ENCODE data around the gene PFDN1. TPM values are rescaled to one million over a fixed set of nuclear protein-coding genes. Genes with fewer than 3 reads are reported as not detected.

The PFDN1 gene
- total RNA-seq, 8 experiments from 2014 or later = 51.1 to 98.2 (median 59.4) TPM

DNA sequence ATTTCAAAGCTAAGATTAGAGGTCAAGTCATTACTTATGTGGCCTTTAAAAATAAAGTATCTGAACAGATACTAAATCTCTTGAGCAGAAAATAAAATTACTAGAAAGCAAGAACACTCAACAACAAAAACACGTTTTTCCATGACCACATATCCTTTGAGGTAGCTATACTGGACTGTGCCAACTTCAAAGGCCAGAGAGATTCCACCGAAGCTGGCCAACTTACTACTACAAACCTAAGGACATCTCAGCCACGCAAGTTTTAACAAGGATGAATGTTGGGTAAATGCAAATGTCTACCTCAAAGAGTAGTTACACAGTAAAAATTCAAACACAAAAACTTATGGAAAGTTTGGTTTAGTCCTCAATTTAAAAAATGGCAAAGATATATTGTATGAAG, 18.9 kb downstream of the PFDN1 start:
- H3K4me3 ChIP-seq = no peak overlapping the region
- no peak for ATAC-seq (replicated peaks in 6 of 8)
- in situ Hi-C loops (cut with MboI; ENCODE audit: low pct_unique_long_range_greater_than_20kb in 2 of 9, low sequenced_read_pairs in 9 of 9, unreplicated experiment in 9 of 9) = no loop called here
- WGBS, 10 experiments = 80 to 100% (median 88%) methylated on average over 1 to 3 of the region's 3 CpGs; no CpG with 5 or more reads in 2 of the 10 experiments
- H3K27ac ChIP-seq = no peak overlapping the region
- H3K4me1 ChIP-seq (replicated peaks in 1 of 2) = no peaks in the 10 kb centered on the region

DNA sequence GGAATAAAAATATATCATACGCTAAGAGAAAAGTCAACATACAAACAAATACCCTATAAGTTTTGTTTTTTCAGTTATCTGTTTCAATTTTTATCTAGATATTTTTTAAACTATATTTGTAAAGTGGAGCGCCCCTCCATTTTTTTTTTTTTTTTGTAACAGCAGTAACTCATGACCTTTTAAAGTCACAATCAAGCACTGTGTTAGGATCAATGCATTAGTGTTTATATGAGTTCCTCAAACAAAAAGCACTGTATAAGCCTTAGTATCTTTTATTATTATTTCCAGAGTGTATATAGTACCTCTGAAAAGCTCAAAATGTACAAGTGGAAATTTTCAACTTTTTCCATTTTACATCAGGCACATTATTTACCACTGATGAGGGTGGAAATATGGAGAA, 20.6 kb downstream of the PFDN1 start:
- 93 to 100% (median 98%) methylated on average over 2 of the region's 2 CpGs; no CpG with 5 or more reads in 1 of the 10 experiments for WGBS, 10 experiments
- in situ Hi-C loops (cut with MboI; ENCODE audit: low pct_unique_long_range_greater_than_20kb in 2 of 9, low sequenced_read_pairs in 9 of 9, unreplicated experiment in 9 of 9) = no loop called here
- Histone ChIP-seq H3K4me1 (replicated peaks in 1 of 2) (no peaks in the 10 kb centered on the region), H3K27ac (no peak overlapping the region), H3K4me3 (no peak overlapping the region)
- no peak for ATAC-seq (replicated peaks in 6 of 8)

DNA sequence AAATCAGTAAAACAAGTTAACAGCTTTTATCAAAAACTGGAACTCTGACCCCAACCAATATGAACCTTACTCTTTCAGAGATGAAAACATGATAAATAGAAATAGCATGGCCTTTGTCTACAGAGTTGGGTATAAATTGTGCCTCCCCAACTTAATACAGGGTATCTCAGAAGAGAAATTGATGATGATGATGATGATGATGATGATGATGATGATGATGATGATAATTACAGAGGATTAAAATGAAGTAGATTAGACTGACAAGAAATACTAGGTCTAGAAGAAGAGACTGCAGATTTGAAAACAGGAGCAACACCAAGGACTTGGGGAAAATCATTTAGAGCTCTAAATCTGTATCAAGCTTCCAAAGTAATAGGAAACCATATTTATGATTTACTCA, 27.1 kb downstream of the PFDN1 start:
- Histone ChIP-seq H3K27ac (no peak overlapping the region), H3K4me3 (no peak overlapping the region), H3K4me1 (replicated peaks in 1 of 2) (no peaks in the 10 kb centered on the region)
- no peak for ATAC-seq (replicated peaks in 6 of 8)
- in situ Hi-C loops (cut with MboI; ENCODE audit: low pct_unique_long_range_greater_than_20kb in 2 of 9, low sequenced_read_pairs in 9 of 9, unreplicated experiment in 9 of 9) = no loop called here

DNA sequence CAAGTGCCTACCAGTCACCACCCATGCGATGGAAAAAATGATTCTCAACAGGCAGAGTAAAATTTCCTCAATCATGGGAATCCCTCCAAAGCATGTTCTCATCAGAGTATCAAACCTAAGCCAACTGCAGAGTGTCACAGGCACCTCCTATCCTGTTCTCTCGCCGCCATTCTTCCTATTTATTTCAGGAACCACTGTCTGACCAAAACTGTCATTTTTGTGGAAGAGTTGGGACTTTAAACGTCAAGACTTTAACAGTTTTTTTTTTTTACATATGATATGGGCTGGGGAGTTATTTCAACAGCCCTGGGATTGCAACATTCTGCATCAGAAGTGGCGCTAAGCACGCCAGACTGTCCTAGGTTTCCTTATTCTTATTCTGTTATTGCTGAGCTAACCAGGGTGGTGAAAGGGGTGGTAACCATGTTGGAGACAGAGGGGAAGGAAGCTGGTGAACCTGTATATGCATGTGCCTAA, 29.5 kb downstream of the PFDN1 start:
- Histone ChIP-seq H3K27ac (no peak overlapping the region), H3K4me1 (replicated peaks in 1 of 2) (no peaks in the 10 kb centered on the region), H3K4me3 (no peak overlapping the region)
- WGBS, 10 experiments = 40 to 100% (median 96%) methylated on average over 1 to 6 of the region's 6 CpGs; no CpG with 5 or more reads in 1 of the 10 experiments
- in situ Hi-C loops (cut with MboI; ENCODE audit: low pct_unique_long_range_greater_than_20kb in 2 of 9, low sequenced_read_pairs in 9 of 9, unreplicated experiment in 9 of 9) = no loop called here
- ATAC-seq (replicated peaks in 6 of 8) = no peak

DNA sequence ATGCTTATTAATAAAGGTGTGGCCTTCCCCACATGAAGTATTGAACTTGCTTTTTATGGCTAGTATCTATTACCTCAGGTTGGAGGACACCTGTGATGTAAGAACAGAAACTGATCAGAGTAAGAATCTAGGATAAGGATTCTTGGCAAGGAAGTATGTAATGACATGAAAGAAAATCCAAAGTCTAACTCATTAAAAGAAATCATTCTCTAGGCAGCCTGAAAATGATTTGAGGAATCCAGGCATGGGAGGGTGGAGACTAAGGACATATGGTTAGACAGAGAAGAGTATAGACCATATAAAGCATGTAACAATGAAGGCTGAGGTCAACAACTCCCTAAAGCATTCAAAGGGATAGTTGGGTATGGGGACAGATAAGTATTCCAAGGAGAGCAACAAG, 32.9 kb downstream of the PFDN1 start:
- no peak for ATAC-seq (replicated peaks in 6 of 8)
- Histone ChIP-seq H3K27ac (no peak overlapping the region), H3K4me3 (no peak overlapping the region), H3K4me1 (replicated peaks in 1 of 2) (no peaks in the 10 kb centered on the region)
- in situ Hi-C loops (cut with MboI; ENCODE audit: low pct_unique_long_range_greater_than_20kb in 2 of 9, low sequenced_read_pairs in 9 of 9, unreplicated experiment in 9 of 9) = no loop called here

DNA sequence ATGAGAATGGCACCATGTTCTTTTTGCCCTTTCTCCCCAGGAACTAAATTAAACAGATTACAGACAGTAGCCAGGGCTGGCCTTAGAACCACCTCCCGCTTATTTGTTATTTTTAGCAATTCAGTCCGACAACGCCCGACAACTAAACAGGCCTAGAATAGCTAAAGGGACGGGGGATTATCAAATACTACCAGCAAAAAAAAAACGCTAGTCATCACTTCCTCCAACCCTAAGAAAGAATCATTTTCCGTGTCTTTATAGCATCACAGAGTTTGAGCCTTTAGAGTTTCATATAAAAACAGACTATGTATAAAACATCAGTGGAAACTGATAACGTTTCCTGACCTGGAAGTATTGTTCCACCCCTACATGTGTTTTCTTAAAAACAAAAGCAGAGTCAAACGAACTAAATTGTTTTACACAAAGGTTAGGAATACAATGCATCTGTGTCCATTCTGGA, 35.3 kb downstream of the PFDN1 start:
- H3K4me3 ChIP-seq = no peak overlapping the region
- H3K27ac ChIP-seq = no peak overlapping the region
- in situ Hi-C loops (cut with MboI; ENCODE audit: low pct_unique_long_range_greater_than_20kb in 2 of 9, low sequenced_read_pairs in 9 of 9, unreplicated experiment in 9 of 9) = no loop called here
- H3K4me1 ChIP-seq (replicated peaks in 1 of 2) = no peaks in the 10 kb centered on the region
- 50 to 81% (median 78%) methylated on average over 1 to 9 of the region's 9 CpGs for WGBS, 10 experiments
- ATAC-seq (replicated peaks in 6 of 8) = peak in 2 of 8 experiments; percentile 51 to 83

DNA sequence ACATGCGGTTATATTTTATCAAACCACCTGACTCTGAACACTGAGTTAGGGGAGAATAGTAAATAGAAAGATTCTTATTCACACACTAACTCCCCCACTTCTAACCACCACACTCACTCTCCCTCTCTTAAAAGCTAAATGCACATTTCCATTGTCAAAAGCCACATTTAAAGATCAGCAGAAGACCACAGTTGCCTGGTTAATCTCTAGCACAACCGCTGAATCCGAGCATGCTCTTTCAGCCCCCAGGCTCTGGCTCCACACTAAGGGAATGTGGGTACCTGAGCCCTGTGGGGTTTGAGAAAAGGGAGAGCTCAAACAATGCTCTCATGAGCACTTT, 35.7 kb downstream of the PFDN1 start:
- Histone ChIP-seq H3K27ac (no peak overlapping the region), H3K4me3 (no peak overlapping the region), H3K4me1 (replicated peaks in 1 of 2) (no peaks in the 10 kb centered on the region)
- WGBS, 10 experiments = 67 to 100% (median 97%) methylated on average over 1 to 3 of the region's 3 CpGs; no CpG with 5 or more reads in 3 of the 10 experiments
- no peak for ATAC-seq (replicated peaks in 6 of 8)
- in situ Hi-C loops (cut with MboI; ENCODE audit: low pct_unique_long_range_greater_than_20kb in 2 of 9, low sequenced_read_pairs in 9 of 9, unreplicated experiment in 9 of 9) = no loop called here

DNA sequence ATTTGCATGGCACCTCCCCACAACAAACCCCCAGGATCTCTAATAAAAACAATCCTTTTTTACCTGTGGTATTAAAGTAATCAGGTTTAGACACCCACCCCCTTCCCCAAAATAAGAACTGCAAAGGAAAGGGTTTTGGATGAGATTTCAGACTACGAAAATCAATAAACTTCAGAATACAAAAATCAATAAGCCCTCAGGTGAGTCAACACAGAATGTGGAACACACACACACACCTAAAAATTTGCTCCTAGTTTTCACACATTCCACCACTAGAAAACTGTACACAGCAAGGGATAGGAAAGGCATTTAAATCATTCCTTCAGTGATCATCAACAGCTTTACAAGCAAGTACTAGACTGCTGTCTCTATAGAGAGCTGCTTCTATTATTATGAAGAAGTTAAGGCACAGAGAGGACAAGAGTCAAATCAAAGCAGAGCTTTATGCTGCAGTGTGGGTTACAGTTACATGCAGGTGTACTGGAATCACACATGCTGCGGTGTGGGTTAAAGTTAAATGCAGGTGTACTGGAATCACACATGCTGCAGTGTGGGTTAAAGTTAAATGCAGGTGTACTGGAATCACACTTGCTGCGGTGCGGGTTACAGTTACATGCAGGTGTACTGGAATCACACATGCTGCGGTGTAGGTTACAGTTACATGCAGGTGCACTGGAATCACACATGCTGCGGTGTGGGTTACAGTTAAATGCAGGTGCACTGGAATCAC, 36.3 kb downstream of the PFDN1 start:
- no peak for ATAC-seq (replicated peaks in 6 of 8)
- 83 to 100% (median 90%) methylated on average over 1 to 6 of the region's 6 CpGs; no CpG with 5 or more reads in 1 of the 10 experiments for WGBS, 10 experiments
- Histone ChIP-seq H3K27ac (no peak overlapping the region), H3K4me1 (replicated peaks in 1 of 2) (no peaks in the 10 kb centered on the region), H3K4me3 (no peak overlapping the region)
- in situ Hi-C loops (cut with MboI; ENCODE audit: low pct_unique_long_range_greater_than_20kb in 2 of 9, low sequenced_read_pairs in 9 of 9, unreplicated experiment in 9 of 9) = no loop called here

DNA sequence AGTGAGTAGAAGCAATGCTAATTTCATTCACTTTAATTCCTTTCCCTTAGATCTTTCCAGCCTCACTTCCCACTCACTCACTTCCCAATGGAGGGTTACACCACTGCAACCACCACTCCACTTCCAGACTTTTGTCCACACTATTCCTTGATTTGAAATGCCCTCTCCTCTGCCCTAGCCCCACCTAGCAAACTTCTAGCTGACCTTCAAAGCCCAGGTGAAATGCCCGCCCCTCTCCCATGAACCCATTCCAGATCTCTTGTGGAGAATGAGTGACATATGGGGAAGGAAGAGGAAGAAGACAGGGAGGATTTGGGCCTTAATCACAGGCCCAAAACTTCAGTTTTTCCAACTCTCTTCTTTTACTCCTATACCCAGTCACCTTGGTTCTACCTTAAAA, 37.1 kb downstream of the PFDN1 start:
- no peak for ATAC-seq (replicated peaks in 6 of 8)
- Histone ChIP-seq H3K27ac (no peak overlapping the region), H3K4me1 (replicated peaks in 1 of 2) (no peaks in the 10 kb centered on the region), H3K4me3 (no peak overlapping the region)
- 86 to 100% (median 100%) methylated on average over 1 of the region's 1 CpG; no CpG with 5 or more reads in 7 of the 10 experiments for WGBS, 10 experiments
- in situ Hi-C loops (cut with MboI; ENCODE audit: low pct_unique_long_range_greater_than_20kb in 2 of 9, low sequenced_read_pairs in 9 of 9, unreplicated experiment in 9 of 9) = no loop called here

DNA sequence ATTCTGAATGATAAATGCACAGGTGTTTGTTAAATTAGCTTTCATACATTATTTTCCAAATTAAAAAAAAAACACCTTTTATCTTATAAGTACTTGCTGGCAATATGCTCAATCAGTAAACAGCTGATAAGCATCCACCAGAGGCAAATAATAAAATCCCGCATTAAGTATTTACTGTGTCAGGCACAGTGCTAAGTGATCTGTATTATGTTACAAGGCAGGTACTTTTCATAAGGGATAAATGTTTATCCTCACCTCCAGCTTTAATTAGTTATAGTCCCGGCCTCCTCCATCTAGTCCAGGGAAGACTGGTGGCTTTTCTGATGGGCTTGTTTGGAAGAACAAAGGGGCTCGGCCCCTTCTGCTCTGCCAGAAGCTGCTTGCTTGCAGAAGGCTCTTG, 40.1 kb downstream of the PFDN1 start:
- in situ Hi-C loops (cut with MboI; ENCODE audit: low pct_unique_long_range_greater_than_20kb in 2 of 9, low sequenced_read_pairs in 9 of 9, unreplicated experiment in 9 of 9) = no loop called here
- Histone ChIP-seq H3K27ac (no peak overlapping the region), H3K4me1 (replicated peaks in 1 of 2) (no peaks in the 10 kb centered on the region), H3K4me3 (no peak overlapping the region)
- 80 to 100% (median 91%) methylated on average over 1 to 3 of the region's 3 CpGs; no CpG with 5 or more reads in 1 of the 10 experiments for WGBS, 10 experiments
- ATAC-seq (replicated peaks in 6 of 8) = no peak

DNA sequence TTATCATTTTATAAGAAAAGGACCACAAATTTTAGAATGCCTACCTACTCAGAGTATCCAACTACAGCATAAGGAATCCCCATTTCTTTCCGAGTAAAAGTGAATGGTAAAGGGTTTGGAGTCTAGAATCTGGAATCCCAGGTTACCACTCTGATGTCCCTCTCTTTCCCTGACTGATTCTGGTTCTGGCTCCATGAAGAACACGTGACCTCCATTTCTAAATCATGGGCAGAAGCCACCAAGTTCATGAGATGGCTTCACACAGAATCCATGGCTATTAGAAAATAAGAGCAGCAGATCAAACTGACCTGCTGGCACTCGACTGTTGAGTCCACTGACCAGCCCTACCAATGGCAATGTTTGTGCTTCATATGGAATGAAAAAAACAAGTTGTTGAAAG, 40.7 kb downstream of the PFDN1 start:
- Histone ChIP-seq H3K4me1 (replicated peaks in 1 of 2) (no peaks in the 10 kb centered on the region), H3K27ac (no peak overlapping the region), H3K4me3 (no peak overlapping the region)
- in situ Hi-C loops (cut with MboI; ENCODE audit: low pct_unique_long_range_greater_than_20kb in 2 of 9, low sequenced_read_pairs in 9 of 9, unreplicated experiment in 9 of 9) = no loop called here
- ATAC-seq (replicated peaks in 6 of 8) = no peak
- whole genome bisulfite sequencing, 10 experiments = 80 to 100% (median 88%) methylated on average over 1 to 3 of the region's 3 CpGs; no CpG with 5 or more reads in 1 of the 10 experiments

DNA sequence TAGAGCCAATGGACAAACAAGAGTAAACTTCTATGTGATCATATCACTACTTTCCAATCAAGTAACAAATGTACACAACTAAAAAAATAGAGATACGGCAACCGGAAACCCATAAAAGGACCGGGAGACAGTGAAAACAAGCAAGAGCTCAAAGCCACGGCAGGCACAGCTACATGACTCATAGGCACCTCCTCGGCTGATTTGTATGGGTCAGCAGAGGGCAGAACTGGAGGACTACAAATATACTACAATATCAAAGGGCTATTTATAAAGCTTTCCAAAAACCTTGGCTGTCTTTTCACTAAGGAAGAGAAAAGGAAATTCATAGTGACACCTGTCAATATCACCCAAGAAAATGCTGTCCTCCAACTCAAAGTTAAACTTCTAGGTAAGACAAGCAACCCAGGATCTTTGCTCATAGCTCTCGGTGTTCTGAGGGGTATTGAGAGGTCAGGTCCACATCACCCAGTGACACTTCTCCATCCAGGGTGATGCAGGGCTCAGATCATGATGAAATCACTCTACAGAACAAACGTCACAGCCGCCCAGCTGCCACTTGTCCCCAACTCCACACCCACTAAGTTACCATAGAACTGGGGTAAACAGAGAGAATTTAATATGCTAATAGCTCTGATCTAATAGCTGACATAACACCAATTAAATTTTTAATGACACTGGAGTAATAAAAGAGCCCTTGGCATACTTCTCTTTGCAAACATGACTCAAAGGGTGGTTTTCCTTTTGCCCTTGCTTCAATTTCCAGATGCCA, 41.3 kb downstream of the PFDN1 start:
- in situ Hi-C loops (cut with MboI; ENCODE audit: low pct_unique_long_range_greater_than_20kb in 2 of 9, low sequenced_read_pairs in 9 of 9, unreplicated experiment in 9 of 9) = no loop called here
- 0 to 68% (median 26%) methylated on average over 3 to 8 of the region's 8 CpGs; no CpG with 5 or more reads in 1 of the 10 experiments for WGBS, 10 experiments
- Histone ChIP-seq H3K4me1 (replicated peaks in 1 of 2) (no peaks in the 10 kb centered on the region), H3K27ac (no peak overlapping the region), H3K4me3 (no peak overlapping the region)
- peak; percentile 94 to 98 (median 96) for ATAC-seq (replicated peaks in 6 of 8)

DNA sequence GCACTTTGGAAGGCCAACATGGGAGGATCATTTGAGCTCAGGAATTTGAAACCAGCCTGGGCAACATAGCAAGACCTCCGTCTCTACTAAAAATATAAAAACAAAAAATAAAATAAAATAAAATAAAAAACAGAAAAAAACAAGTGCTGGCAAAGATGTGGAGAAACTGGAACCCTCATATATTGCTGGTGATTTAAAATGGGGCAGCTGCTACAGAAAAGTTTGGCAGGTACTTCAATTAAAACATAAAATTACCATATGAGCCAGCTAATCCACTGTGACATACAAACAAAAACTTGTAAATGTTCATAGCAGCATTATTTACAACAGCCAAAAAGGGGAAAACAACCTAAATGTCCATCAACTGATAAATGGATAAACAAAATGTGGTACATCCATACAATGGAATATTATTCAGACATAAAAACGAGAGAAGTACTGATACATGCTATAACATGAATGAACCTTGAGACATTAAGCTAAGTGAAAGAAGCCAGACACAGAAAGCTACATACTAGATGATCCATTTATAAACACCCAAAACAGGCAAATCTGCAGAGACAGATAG, 42.7 kb downstream of the PFDN1 start:
- WGBS, 10 experiments = 77 to 100% (median 94%) methylated on average over 1 to 2 of the region's 2 CpGs; no CpG with 5 or more reads in 1 of the 10 experiments
- H3K4me1 ChIP-seq (replicated peaks in 1 of 2) = no peaks in the 10 kb centered on the region
- no peak for ATAC-seq (replicated peaks in 6 of 8)
- in situ Hi-C loops (cut with MboI; ENCODE audit: low pct_unique_long_range_greater_than_20kb in 2 of 9, low sequenced_read_pairs in 9 of 9, unreplicated experiment in 9 of 9) = no loop called here
- H3K27ac ChIP-seq = no peak overlapping the region
- H3K4me3 ChIP-seq = no peak overlapping the region

All from motor neuron (in vitro differentiated cells).